ENCODE results near the gene CKAP4.

- TF ChIP-seq EZH2 (IDR thresholded peaks at IDR 0.05) (no peak), POLR2AphosphoS5 (IDR thresholded peaks at IDR 0.05; ENCODE audit: borderline replicate concordance, low read depth, low read length) (no peak), FOXP2 (optimal IDR thresholded peaks at IDR 0.05; ENCODE audit: control extremely low read depth, extremely low read length, insufficient read depth) (no peak)
These were observed 6.9 kb upstream of the CKAP4 start for GRCh38 chr12:106254724-106255123.
